ENCODE data around the gene SLC22A5.

GRCh38 chr5:132383984-132384383, 14.5 kb downstream of the SLC22A5 start:
- TF ChIP-seq CTCF (IDR thresholded peaks at IDR 0.05) (no peak), EP300 (IDR thresholded peaks at IDR 0.05) (no peak)
